Measurements from ENCODE around the gene PWP1.
"Not testable (repeated sequence)": the region's sequence is repeated elsewhere in the genome, so short reads cannot be mapped to it uniquely, and the experiment has no call there.

Gene PWP1

DNA sequence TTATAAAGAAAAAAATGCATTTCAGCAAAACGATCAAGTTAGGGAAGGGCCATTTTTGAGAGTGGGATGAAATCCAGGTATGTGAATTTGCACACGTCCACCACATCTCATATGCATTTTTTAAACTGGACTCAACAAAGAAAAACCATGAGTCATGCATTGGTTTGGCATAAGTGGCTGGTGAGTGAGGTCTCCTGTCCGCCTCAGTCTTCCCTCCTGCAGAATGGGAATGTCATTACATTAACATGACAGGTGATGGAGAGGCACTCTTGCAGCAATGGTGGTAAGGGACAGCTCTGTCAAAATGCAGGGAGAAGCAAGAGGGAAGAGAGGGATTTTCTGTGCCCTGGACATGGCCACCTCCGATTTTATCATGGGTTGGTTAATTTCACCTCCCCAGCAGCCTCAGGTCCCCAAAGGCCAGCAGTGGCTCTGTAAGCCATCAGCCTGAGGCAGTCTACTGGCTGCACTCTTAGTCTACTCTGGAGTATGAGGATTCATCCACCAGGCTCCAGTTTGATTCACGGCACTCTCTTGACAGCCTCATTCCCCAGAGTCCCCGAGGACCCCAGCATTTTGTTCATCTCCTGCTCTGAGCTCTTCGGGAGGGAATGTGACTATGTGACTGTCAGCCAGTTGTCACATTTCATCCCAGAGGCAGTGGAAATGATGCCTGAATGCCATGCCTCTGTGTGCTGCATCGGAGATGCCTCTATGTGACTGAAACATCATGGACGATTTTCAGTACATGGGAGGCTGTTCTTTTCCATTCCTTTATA is 17.1 kb upstream of the PWP1 start:
- DNase-seq (ENCODE audit: low read depth in 2 of 2), result no peak

DNA sequence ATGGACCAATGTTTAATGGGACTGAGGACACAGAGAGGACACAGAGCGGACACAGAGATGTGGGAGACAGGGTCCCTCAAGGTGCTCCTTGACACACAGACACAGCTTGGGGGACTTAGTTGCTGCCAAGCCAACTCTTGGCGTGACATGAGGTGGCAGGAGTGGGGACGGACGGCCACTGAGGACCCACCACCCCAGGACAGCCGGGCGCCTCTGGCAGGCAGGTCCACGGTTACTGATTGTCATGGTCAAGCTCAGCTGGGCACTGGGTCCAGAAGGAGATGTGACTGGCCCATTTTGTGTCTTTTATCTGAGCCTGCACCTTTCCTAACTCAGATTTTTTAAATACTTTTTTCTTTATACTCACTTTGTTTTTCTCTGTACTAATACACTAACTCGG is 15.7 kb upstream of the PWP1 start:
- DNase-seq (ENCODE audit: low read depth in 2 of 2), result no peak

DNA sequence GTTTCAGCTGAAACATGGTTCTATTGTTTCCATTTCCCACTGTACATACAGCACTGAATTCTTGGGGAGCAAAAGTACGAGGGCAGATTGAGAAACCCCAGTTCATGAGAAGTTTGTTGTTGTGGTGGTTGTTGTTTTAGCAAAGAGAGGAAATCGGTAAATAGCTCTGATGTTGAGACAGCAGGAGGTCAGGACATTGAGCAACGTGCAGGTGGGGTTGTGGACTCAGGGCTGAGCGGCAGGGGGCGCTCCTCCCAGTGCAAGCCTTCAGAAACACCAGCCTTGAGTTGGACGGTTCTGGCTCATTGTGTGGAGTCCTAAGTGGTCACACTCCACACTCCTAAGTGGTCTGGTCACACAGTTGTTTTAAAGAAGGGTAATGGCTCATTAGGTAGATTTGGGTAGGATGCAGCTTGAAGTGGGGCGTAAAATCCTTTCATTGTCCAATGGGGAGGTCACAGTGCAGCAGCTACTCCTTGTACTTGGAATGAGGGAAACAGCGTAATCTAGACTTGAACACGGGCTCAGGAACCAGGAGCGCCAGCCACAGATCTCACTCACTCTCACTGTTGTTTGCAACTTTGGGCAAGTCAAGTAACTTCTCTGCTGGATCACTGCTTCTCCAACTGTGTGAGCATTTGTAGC is 14.5 kb upstream of the PWP1 start:
- DNase-seq (ENCODE audit: low read depth in 2 of 2), result no peak

DNA sequence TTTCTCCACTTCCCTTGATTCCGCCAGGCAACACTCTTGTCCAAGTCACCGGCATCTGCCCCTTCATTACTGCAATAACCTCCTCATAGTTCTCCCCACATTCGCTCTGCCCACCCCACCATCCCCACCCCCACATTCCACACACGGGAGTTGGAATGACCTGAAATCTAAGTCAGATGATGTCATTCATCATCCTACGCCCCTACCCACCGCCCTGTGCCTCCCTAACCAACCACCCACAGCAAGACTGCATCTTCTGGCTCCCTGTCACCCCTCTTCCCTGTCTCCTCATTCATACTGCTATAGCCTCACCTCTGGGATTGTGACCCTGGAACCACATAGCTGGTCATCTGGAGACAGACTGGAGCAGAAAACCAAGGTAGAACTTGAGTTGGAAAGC is 7.9 kb upstream of the PWP1 start:
- no peak for DNase-seq (ENCODE audit: low read depth in 2 of 2)

DNA sequence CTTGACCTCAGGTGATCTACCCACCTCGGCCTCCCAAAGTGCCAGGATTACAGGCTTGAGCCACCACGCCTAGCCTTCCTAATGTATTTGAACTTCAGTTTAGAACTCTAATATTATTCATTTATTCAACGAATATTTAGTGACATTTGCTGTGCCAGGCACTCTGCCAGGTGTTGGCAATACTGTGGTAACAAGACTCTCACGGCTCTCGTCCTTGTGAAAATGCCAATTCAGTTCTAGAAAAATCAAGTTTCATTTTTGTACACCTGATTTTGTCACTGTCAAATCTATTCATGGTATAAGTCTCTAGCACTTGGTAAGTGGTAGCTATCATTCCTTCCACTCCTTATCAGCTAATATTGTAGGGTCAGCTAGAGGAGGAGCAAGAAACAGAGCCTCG is 6.3 kb upstream of the PWP1 start:
- no peak for DNase-seq (ENCODE audit: low read depth in 2 of 2)

DNA sequence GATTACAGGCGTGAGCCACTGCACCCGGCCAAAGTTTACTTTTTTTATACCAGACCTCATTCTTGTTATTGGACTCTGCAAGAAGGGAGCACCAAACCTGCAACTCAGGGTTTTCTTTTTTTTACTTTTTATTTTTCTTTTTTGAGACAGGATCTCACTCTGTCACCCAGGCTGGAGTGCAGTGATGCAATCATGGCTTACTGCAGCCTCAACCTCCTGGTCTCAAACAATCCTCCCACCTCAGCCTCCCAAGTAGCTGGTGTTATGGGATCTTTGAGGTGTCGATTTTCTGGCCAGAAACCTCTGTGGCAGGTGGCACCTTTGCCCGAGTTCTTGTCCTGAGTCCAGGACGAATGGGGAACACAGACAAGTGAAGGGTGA is 4.2 kb upstream of the PWP1 start:
- DNase-seq (ENCODE audit: low read depth in 2 of 2), result no peak

DNA sequence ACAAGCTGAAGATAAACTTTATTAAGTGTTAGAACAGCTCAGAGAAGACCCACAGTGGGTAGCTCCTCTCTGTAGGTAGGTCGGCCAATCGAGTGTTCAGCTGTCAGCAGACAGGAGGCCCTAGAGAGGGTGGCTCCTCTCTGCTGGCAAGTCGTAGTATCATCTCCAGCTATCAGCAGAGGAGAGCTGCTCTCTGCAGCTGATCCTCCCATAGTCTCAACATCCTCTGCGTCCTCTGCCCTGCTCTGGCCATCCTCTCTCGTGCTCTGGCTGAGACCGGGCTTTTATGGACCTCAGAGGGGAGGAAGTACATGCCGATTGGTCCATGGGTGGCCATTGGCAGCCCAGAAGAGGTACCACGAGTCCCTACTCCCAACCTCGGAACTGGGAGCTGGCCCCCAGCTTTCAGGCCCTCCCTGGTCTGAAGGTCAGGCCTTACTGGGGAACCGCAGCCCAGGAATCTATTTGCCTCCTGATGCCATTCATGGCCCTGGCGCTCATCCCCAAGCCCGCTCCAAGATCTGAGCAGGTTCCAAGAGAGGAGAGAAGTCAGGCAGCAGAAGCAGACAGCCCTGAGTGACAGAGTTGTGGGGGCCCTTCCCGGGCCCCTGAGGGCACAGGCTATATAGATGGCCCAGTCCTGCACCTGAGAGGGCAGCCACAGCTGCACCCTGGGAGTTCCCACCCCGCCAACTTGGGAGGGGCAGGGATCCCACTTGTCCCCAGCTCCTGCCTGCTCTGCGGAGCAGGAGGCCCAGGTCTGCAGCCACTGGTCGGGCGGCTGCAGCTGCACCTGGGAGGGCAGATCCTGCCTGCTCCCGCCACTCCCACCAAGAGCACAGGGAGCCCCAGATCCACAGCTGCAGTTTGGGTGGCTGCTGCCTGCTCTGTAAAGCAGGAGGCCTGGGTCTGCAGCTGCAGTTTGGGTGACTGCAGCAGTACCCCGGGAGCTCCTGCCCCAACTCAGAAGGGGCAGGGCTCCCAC is 3.5 kb upstream of the PWP1 start:
- no peak for DNase-seq (ENCODE audit: low read depth in 2 of 2)

DNA sequence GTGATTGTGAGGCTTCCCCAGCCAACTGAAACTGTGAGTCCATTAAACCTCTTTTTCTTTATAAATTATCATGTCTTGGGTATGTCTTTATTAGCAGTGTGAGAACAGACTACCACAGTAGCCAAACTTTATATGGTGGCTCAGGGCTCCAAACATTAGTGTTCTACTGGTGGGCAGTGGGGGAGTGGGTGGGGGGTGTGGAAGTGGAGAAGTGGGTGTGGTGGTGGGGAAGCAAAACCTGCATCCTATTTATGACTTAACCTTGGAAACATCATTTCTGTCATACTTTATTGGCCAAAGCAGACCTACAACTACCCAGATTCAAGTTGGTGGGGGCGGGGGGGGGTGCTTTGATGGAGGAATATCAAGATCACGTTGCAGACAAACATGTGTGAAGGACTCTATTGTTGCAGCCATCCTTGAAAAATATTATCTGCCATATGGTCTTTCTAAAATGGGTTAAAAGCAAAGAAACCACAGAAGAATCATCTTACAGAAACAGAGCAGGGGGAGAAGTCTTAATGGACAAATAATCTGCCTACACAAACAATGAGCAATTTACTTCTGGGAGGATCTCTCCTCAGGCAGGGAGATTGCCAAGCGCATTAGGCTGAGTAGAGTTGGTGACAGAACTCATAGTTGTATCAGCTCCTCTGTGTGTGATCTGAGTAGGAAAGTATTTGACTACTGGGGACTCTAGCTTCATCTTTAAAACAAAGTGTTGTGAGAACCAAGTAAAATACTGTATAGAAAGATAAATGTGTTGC is 1.4 kb upstream of the PWP1 start:
- DNase-seq (ENCODE audit: low read depth in 2 of 2), result no peak

DNA sequence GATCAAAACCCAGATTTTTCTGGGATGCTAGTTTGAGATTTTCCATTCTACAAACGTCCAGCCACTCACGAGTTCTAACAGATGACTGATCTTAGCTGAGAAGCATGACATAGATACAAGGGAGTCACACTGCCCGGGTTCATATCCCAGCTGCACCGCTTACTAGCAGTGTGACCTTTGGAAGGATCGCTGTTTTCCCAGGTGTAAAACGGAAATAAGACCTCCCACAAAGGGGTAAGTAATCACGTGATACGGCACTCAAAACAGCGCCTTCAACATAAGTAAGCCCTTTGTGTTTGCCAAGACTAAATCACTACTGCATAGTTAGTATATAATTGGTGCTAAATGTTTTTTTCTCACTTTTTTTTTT is 624 bp upstream of the PWP1 start:
- no peak for DNase-seq (ENCODE audit: low read depth in 2 of 2)

DNA sequence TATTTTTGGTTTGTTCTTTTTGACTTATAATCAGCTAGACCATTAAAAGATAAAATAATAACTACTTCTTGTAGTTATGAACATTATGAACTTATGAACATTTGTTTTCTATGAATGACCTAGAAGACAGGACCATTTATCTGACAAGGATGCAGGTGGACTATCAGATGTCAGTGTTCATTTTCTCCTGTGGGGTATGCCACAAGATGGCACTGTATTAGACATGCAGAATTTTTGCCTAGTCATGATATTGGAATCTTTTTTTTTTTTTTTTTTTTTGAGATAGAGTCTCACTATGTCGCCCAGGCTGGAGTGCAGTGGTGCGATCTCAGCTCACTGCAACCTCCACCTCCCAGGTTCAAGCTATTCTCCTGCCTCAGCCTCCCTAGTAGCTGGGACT is 10.2 kb downstream of the PWP1 start:
- not testable (repeated sequence) for DNase-seq (ENCODE audit: low read depth in 2 of 2)

DNA sequence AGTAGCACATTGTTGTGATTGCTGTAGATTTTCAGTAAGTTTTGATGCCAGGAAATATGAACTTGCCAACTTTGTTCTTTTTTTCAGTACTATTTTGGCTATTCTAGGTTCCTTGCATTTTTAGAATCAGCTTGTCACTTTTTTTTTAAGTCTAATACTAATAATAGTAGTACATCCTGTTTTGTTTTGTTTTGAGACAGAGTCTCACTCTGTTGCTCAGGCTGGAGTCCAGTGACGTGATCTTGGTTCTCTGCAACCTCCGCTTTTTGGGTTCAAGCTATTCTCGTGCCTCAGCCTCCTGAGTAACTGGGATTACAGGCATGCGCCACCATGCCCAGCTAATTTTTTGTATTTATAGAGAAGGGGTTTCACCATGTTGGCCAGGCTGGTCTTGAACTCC is 16.5 kb downstream of the PWP1 start:
- DNase-seq (ENCODE audit: low read depth in 2 of 2), result no peak

DNA sequence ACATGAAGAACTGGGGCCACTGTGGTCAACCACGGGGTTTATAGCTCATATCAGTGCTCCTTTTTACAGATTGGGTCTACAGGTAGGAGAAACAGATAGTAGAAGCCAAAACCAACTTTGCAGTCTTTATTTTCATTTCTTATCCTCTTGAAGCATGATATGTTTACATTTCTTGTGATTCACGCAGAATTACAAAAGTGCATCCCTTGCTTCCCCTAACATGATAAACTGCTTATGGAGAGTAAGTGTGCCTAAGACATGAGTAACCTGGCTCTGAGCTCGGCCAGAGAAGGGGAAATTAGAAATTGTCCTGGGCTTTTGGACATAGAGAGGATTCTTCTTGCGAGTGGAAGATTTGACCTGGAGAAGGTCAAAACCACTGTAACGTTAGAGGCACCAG is 18.4 kb downstream of the PWP1 start:
- no peak for DNase-seq (ENCODE audit: low read depth in 2 of 2)

DNA sequence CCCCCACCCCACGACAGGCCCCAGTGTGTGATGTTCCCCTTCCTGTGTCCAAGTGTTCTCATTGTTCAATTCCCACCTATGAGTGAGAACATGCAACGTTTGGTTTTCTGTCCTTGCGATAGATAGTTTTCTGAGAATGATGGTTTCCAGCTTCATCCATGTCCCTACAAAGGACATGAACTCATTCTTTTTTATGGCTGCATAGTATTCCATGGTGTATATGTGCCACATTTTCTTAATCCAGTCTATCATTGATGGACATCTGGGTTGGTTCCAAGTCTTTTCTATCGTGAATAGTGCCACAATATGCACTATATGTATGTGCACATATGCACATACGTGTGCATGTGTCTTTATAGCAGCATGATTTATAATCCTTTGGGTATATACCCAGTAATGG is 19.9 kb downstream of the PWP1 start:
- DNase-seq (ENCODE audit: low read depth in 2 of 2), result not testable (repeated sequence)

DNA sequence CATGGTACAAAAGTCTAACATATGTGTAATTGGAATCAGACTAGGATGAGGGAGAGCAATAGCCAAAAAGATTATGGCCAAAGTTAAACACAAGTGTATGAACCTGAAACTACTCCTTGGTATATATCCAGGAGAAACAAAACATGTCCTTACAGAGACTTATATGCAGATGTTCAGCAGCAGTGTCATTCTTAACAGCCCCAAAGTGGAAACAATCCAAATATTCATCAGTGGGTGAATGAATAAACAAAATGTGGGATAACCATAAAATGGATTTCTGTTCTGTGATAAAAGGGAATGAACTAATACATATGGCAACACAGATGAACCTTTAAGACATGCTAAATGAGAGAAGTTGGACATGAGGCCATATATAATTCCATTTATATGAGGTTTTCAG is 30.2 kb downstream of the PWP1 start:
- no peak for DNase-seq (ENCODE audit: low read depth in 2 of 2)

DNA sequence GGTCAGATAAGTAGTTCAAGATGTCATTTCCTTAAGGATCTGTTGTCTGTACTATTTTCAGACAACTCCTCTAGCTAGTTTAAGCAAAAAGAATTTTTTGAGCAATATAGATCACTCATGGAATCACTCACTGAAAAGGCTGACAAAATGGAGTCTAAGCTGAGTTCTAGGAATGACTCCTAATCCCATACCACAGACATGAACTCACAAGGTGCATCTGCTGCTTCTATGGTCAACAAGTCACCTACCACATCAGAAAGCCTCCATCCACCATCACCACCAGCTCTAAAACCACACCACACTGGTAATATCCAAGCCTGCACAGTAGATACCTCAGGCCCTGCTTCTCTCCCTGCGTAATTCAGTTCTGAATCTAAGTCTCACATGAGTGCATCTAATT is 33.0 kb downstream of the PWP1 start:
- DNase-seq (ENCODE audit: low read depth in 2 of 2), result no peak

DNA sequence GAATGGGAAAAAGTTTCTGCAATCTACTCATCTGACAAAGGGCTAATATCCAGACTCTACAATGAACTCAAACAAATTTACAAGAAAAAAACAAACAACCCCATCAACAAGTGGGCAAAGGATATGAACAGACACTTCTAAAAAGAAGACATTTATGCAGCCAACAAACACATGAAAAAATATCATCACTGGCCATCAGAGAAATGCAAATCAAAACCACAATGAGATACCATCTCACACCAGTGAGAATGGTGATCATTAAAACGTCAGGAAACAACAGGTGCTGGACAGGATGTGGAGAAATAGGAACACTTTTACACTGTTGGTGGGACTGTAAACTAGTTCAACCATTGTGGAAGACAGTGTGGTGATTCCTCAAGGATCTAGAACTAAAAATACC is 41.7 kb downstream of the PWP1 start:
- not testable (repeated sequence) for DNase-seq (ENCODE audit: low read depth in 2 of 2)

DNA sequence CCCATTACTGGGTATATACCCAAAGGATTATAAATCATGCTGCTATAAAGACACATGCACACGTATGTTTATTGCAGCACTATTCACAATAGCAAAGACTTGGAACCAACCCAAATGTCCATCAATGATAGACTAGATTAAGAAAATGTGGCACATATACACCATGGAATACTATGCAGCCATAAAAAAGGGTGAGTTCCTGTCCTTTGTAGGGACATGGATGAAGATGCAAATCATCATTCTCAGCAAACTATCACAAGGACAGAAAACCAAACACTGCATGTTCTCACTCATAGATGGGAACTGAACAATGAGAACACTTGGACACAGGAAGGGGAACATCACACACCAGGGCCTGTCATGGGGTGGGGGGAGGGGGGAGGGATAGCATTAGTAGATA is 42.1 kb downstream of the PWP1 start:
- not testable (repeated sequence) for DNase-seq (ENCODE audit: low read depth in 2 of 2)

DNA sequence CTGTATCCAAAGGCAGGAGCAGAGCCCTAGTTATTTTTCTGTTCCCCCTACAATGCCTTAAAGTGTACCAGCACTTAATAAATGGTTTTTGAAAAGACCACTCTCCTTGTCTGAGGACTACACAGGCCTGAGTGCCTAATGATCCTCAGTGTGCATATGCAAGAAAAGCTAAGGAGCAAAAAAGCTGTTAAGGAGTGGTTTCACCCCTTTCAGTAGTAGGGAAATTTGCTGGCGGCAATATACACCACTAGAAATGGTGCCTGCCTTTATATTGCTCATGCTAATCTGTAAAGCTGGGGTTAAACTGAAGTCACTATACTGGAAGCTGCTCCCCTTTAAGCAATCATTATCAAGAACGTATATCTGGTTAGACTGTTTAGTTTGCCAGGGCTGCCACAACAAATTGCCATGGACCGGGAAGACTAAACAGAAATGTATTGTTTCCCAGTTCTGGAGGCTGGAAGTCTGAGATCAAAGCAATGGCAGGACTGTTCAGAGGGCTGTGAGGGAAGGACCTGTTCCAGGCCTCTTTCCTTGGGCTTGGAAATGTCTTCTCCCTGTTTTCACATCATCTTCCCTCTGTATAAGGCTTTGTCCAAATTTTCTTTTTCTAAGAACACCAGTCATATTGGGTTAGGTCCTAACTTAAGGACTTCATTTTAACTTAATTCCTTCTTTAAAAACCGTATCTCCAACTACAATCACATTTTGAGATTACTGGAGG is 45.2 kb downstream of the PWP1 start:
- DNase-seq (ENCODE audit: low read depth in 2 of 2), result no peak

DNA sequence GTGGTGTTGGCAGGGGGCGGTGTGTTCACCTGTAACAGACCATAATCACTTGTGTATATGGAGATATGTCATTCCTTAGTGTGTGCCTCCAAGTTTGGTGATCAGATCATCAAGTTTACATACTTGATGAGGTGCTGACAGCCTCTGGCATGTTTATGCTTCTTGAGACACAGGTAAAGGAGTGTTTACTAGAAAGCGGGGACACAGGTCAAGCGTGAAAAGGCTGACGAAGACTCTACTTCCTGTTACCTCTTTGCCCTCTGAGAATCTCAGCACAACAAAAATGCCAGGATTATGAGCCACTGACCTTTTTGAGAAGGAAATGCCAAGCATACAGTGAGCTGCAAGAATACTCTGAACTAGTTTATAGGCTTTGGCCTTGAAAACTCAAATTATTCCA is 45.8 kb downstream of the PWP1 start:
- DNase-seq (ENCODE audit: low read depth in 2 of 2), result no peak

DNA sequence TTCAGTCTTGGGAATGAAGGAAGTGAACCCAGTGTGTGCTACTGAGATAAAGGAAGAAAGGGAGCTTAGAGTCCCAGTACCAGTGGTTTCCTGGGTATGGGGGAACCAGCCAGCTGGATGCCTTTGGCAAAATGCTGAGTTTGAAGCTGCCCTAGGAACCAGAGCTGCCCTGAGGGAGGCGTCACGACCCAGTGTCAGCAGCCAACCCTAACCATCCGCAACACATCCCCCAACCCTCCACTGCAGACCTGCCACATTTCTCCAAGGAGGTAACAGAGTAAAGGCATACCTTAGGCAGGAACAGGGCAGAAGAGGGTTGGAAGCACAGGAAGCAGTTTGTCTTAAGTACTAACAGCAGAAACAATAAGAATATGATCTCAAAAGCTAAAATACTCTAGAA is 46.8 kb downstream of the PWP1 start:
- no peak for DNase-seq (ENCODE audit: low read depth in 2 of 2)

DNA sequence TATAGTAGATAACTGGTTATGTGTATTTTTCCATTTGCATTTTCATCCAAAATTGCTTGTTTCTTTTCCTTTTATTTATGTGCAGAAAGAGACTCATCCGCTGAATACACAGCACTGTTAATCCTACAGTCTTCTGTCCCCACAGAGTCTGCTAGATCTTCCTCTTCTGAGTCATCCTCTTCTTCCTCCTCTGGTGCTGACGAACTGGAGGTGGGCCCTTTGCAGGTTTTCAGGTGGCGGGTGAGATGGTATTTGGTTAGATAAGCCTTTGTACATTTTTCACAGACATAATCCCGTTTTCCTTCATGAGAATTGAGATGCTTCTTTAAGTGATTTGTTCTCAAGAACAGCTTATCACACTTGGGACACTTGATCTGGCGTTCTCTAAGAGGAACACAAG is 48.5 kb downstream of the PWP1 start:
- DNase-seq (ENCODE audit: low read depth in 2 of 2), result no peak
